ENCODE results near the gene RIT2.

Gene RIT2

GRCh38 chr18:43079422-43079821 lies 36.1 kb downstream of the RIT2 start:
- no peak for DNase-seq

- DNase-seq, result no peak
These were observed 36.9 kb downstream of the RIT2 start for GRCh38 chr18:43078478-43079092.

- DNase-seq, result no peak
These were observed 37.8 kb downstream of the RIT2 start for GRCh38 chr18:43077510-43078308.

GRCh38 chr18:43073771-43074170 lies 41.7 kb downstream of the RIT2 start:
- no peak for DNase-seq

- DNase-seq, result no peak
These were observed 46.7 kb downstream of the RIT2 start for GRCh38 chr18:43068781-43069180.

GRCh38 chr18:43067570-43067969 lies 47.9 kb downstream of the RIT2 start:
- no peak for DNase-seq

- DNase-seq, result no peak
These were observed 53.7 kb downstream of the RIT2 start for GRCh38 chr18:43061816-43062215.

GRCh38 chr18:43061318-43061717 lies 54.2 kb downstream of the RIT2 start:
- DNase-seq, result no peak

- no peak for DNase-seq
These were observed 55.5 kb downstream of the RIT2 start for GRCh38 chr18:43060020-43060419.

GRCh38 chr18:43054815-43055519 lies 60.5 kb downstream of the RIT2 start:
- no peak for DNase-seq

- no peak for DNase-seq
These were observed 66.5 kb downstream of the RIT2 start for GRCh38 chr18:43049021-43049420.

GRCh38 chr18:43046322-43046721 lies 69.2 kb downstream of the RIT2 start:
- no peak for DNase-seq

- no peak for DNase-seq
These were observed 71.9 kb downstream of the RIT2 start for GRCh38 chr18:43043626-43044025.

- no peak for DNase-seq
These were observed 75.2 kb downstream of the RIT2 start for GRCh38 chr18:43040281-43040680.

- DNase-seq, result no peak
These were observed 80.6 kb downstream of the RIT2 start for GRCh38 chr18:43034683-43035500.

- DNase-seq, result no peak
These were observed 84.3 kb downstream of the RIT2 start for GRCh38 chr18:43031169-43031568.

- DNase-seq, result no peak
These were observed 86.1 kb downstream of the RIT2 start for GRCh38 chr18:43029414-43029813.

- DNase-seq, result no peak
These were observed 92.6 kb downstream of the RIT2 start for GRCh38 chr18:43022874-43023273.

- DNase-seq, result no peak
These were observed 97.9 kb downstream of the RIT2 start for GRCh38 chr18:43017622-43018021.

- DNase-seq, result no peak
These were observed 102.0 kb downstream of the RIT2 start for GRCh38 chr18:43013486-43013885.

GRCh38 chr18:43012951-43013350 lies 102.5 kb downstream of the RIT2 start:
- no peak for DNase-seq

- no peak for DNase-seq
These were observed 104.9 kb downstream of the RIT2 start for GRCh38 chr18:43010611-43011010.

GRCh38 chr18:43009674-43010073 lies 105.8 kb downstream of the RIT2 start:
- no peak for DNase-seq

All from NCI-H187 treated with DMSO at 0.1 percent for 48 hours (cell line).